Measurements from ENCODE around the gene F2RL2. TPM values are rescaled to one million over a fixed set of nuclear protein-coding genes. Genes with fewer than 3 reads are reported as not detected.

Gene F2RL2
- total RNA-seq, 1 experiment from 2014 or later, result 0.11 TPM

DNA sequence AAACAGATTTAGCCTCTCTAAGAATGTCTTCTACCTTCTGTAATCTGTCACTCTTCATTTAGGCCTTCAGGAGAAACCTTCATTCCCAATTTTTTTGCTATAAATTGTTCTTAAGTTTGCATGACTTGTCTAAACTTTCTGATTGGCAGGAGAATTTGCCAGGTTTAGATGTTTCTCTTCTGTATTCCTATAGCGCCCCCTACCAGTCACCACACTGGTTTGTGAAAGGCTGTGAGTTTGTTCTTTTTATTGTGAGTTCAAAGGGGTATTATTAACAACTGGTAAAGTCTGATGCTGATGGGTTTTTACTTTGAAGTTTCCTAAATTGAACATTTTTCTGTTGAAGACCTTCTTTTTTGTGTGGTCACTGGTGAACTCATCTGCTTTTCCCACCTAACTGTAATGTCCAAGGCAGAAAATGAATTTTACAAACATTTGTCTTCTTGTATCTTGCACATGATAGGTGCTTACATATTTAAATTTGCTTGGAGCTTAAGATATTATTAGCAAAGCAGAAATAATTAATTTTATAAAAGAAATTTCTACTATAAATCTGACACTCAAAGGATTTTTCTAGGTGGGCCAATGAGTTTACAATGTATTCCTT lies 18.4 kb upstream of the F2RL2 start:
- Histone ChIP-seq H3F3A (ENCODE audit: low read length, unreplicated experiment) (no peaks in the 10 kb centered on the region), H3K4me3 (ENCODE audit: low read length) (no peak overlapping the region), H2AFZ (ENCODE audit: low read length) (no peak overlapping the region), H3K9me3 (ENCODE audit: low read length) (no peaks in the 10 kb centered on the region), H3K4me1 (ENCODE audit: insufficient read depth, low read length) (no peaks in the 10 kb centered on the region), H3K9ac (ENCODE audit: low read length) (no peak overlapping the region), H3K79me2 (ENCODE audit: low read length) (no peaks in the 10 kb centered on the region), H3K9me2 (replicated peaks; ENCODE audit: low read length) (no peaks in the 10 kb centered on the region), H3K36me3 (ENCODE audit: low read depth, low read length) (no peaks in the 10 kb centered on the region), H3K27ac (ENCODE audit: low read length) (no peak overlapping the region), H4K20me1 (ENCODE audit: low read length) (no peaks in the 10 kb centered on the region), H3K27me3 (ENCODE audit: low read length) (no peaks in the 10 kb centered on the region), H3K4me2 (ENCODE audit: low read length) (no peak overlapping the region)
- no TSS peak for BruUV-seq (replicated peaks)
- intact Hi-C loops (cut with micrococcal nuclease), result loop anchor here (1.0 to 10.0 kb wide), 4 partner anchors 36 to 133 kb away; partner anchors contain the start of gene F2R
- 0 out of 2 replicates have a peak, but pooled peaks have one; percentile 51 for ATAC-seq
- DNase-seq, result peak; percentile 73
- TF ChIP-seq EZH2phosphoT487 (IDR thresholded peaks at IDR 0.05; ENCODE audit: borderline replicate concordance, low read length), result no peak
- no peak for TF ChIP-seq EZH2 (IDR thresholded peaks at IDR 0.05; ENCODE audit: low read length, unreplicated experiment)
- TF ChIP-seq, protein P1, sequence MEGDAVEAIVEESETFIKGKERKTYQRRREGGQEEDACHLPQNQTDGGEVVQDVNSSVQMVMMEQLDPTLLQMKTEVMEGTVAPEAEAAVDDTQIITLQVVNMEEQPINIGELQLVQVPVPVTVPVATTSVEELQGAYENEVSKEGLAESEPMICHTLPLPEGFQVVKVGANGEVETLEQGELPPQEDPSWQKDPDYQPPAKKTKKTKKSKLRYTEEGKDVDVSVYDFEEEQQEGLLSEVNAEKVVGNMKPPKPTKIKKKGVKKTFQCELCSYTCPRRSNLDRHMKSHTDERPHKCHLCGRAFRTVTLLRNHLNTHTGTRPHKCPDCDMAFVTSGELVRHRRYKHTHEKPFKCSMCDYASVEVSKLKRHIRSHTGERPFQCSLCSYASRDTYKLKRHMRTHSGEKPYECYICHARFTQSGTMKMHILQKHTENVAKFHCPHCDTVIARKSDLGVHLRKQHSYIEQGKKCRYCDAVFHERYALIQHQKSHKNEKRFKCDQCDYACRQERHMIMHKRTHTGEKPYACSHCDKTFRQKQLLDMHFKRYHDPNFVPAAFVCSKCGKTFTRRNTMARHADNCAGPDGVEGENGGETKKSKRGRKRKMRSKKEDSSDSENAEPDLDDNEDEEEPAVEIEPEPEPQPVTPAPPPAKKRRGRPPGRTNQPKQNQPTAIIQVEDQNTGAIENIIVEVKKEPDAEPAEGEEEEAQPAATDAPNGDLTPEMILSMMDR (conservative IDR thresholded peaks at IDR 0.05; ENCODE audit: low read depth, low read length), result peak; percentile 84
- POLR2A ChIA-PET (ENCODE audit: unreplicated experiment), result no interaction called here
- CTCF ChIA-PET, result no interaction called here

DNA sequence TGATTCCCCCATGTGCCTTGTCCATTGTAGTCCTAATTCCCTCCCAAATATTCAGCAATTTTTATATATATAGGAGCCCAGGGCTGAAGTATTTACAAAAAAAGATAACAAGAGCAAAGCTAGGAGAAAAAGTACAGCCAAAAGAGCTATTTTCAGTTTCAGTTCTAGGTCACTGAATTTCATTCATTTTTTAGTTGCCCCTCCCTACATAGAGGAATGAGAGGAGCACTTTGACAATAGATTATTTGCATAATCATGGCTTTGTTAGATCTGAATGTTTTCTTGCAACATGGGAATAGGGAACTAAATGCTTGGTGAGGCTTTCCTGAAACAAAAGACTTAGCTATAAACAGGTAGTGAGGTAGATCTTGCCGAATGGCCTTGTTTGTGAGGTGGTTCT lies 15.3 kb upstream of the F2RL2 start:
- no peaks in the 10 kb centered on the region for H3K27me3 ChIP-seq (ENCODE audit: low read length)

GRCh38 chr5:76637490-76637889 lies 14.3 kb upstream of the F2RL2 start:
- CTCF ChIA-PET, result no interaction called here
- H3K27ac ChIP-seq (ENCODE audit: low read length), result no peak overlapping the region
- POLR2A ChIA-PET (ENCODE audit: unreplicated experiment), result no interaction called here
- TF ChIP-seq EZH2 (IDR thresholded peaks at IDR 0.05; ENCODE audit: low read length, unreplicated experiment) (no peak), EZH2phosphoT487 (IDR thresholded peaks at IDR 0.05; ENCODE audit: borderline replicate concordance, low read length) (no peak)
- TF ChIP-seq, protein P1 (conservative IDR thresholded peaks at IDR 0.05; ENCODE audit: low read depth, low read length), result no peak
- H3K4me3 ChIP-seq (ENCODE audit: low read length), result no peak overlapping the region
- DNase-seq (no peak), ATAC-seq (no peak)
- H3K27me3 ChIP-seq (ENCODE audit: low read length), result no peaks in the 10 kb centered on the region
- no peaks in the 10 kb centered on the region for H3K79me2 ChIP-seq (ENCODE audit: low read length)
- intact Hi-C loops (cut with micrococcal nuclease), result no loop called here
- BruUV-seq (replicated peaks), result no TSS peak
- H2AFZ ChIP-seq (ENCODE audit: low read length), result no peak overlapping the region
- H3K36me3 ChIP-seq (ENCODE audit: low read depth, low read length), result no peaks in the 10 kb centered on the region
- H3K4me2 ChIP-seq (ENCODE audit: low read length), result no peak overlapping the region
- no peak overlapping the region for H3K9ac ChIP-seq (ENCODE audit: low read length)
- no peaks in the 10 kb centered on the region for H3K9me2 ChIP-seq (replicated peaks; ENCODE audit: low read length)
- H3F3A ChIP-seq (ENCODE audit: low read length, unreplicated experiment), result no peaks in the 10 kb centered on the region
- no peaks in the 10 kb centered on the region for H4K20me1 ChIP-seq (ENCODE audit: low read length)
- H3K4me1 ChIP-seq (ENCODE audit: insufficient read depth, low read length), result no peaks in the 10 kb centered on the region
- no peaks in the 10 kb centered on the region for H3K9me3 ChIP-seq (ENCODE audit: low read length)

More for the DNA sequence above, 15.3 kb upstream of the F2RL2 start:
- no peak for TF ChIP-seq EZH2 (IDR thresholded peaks at IDR 0.05; ENCODE audit: low read length, unreplicated experiment)
- TF ChIP-seq EZH2phosphoT487 (IDR thresholded peaks at IDR 0.05; ENCODE audit: borderline replicate concordance, low read length), result no peak
- TF ChIP-seq, protein P1 (conservative IDR thresholded peaks at IDR 0.05; ENCODE audit: low read depth, low read length), result no peak
- no peak overlapping the region for H2AFZ ChIP-seq (ENCODE audit: low read length)
- H4K20me1 ChIP-seq (ENCODE audit: low read length), result no peaks in the 10 kb centered on the region
- H3K9me3 ChIP-seq (ENCODE audit: low read length), result no peaks in the 10 kb centered on the region
- H3K27ac ChIP-seq (ENCODE audit: low read length), result no peak overlapping the region
- no peaks in the 10 kb centered on the region for H3K9me2 ChIP-seq (replicated peaks; ENCODE audit: low read length)
- ATAC-seq (no peak), DNase-seq (no peak)
- BruUV-seq (replicated peaks), result no TSS peak
- CTCF ChIA-PET, result no interaction called here
- no peaks in the 10 kb centered on the region for H3K36me3 ChIP-seq (ENCODE audit: low read depth, low read length)
- H3F3A ChIP-seq (ENCODE audit: low read length, unreplicated experiment), result no peaks in the 10 kb centered on the region
- no peaks in the 10 kb centered on the region for H3K79me2 ChIP-seq (ENCODE audit: low read length)
- H3K4me1 ChIP-seq (ENCODE audit: insufficient read depth, low read length), result no peaks in the 10 kb centered on the region
- intact Hi-C loops (cut with micrococcal nuclease), result no loop called here
- H3K4me2 ChIP-seq (ENCODE audit: low read length), result no peak overlapping the region
- H3K4me3 ChIP-seq (ENCODE audit: low read length), result no peak overlapping the region
- POLR2A ChIA-PET (ENCODE audit: unreplicated experiment), result no interaction called here
- H3K9ac ChIP-seq (ENCODE audit: low read length), result no peak overlapping the region
